ENCODE measurements around the gene CHPT1.

DNA sequence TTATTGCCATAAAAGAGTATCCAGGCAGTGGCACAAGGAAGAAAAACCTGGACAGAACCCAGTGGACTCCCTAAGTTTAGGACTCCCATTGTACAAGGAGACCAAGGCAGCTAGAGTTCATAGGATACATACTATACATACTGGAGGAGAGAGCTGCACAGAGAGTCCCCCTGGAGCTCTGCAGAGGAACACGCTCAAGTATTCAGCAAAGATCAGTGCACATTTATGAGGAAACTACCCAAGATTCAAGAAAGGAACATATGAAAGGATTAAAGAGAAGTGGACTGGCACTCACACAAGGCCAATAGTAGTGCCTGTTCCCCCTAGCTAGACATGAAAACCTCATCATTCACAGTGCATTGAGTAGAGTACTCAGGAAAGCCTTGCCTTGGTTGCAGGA lies 43.0 kb upstream of the CHPT1 start:
- TF ChIP-seq SPI1 (IDR thresholded peaks at IDR 0.05; ENCODE audit: borderline replicate concordance, low read depth) (no peak), POLR2AphosphoS5 (IDR thresholded peaks at IDR 0.05; ENCODE audit: low read depth) (no peak), GABPA (IDR thresholded peaks at IDR 0.05; ENCODE audit: low read depth) (no peak)
- TF ChIP-seq, protein P1, sequence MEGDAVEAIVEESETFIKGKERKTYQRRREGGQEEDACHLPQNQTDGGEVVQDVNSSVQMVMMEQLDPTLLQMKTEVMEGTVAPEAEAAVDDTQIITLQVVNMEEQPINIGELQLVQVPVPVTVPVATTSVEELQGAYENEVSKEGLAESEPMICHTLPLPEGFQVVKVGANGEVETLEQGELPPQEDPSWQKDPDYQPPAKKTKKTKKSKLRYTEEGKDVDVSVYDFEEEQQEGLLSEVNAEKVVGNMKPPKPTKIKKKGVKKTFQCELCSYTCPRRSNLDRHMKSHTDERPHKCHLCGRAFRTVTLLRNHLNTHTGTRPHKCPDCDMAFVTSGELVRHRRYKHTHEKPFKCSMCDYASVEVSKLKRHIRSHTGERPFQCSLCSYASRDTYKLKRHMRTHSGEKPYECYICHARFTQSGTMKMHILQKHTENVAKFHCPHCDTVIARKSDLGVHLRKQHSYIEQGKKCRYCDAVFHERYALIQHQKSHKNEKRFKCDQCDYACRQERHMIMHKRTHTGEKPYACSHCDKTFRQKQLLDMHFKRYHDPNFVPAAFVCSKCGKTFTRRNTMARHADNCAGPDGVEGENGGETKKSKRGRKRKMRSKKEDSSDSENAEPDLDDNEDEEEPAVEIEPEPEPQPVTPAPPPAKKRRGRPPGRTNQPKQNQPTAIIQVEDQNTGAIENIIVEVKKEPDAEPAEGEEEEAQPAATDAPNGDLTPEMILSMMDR (IDR thresholded peaks at IDR 0.05; ENCODE audit: insufficient read depth, low read length) = no peak
- TF ChIP-seq, protein P2, sequence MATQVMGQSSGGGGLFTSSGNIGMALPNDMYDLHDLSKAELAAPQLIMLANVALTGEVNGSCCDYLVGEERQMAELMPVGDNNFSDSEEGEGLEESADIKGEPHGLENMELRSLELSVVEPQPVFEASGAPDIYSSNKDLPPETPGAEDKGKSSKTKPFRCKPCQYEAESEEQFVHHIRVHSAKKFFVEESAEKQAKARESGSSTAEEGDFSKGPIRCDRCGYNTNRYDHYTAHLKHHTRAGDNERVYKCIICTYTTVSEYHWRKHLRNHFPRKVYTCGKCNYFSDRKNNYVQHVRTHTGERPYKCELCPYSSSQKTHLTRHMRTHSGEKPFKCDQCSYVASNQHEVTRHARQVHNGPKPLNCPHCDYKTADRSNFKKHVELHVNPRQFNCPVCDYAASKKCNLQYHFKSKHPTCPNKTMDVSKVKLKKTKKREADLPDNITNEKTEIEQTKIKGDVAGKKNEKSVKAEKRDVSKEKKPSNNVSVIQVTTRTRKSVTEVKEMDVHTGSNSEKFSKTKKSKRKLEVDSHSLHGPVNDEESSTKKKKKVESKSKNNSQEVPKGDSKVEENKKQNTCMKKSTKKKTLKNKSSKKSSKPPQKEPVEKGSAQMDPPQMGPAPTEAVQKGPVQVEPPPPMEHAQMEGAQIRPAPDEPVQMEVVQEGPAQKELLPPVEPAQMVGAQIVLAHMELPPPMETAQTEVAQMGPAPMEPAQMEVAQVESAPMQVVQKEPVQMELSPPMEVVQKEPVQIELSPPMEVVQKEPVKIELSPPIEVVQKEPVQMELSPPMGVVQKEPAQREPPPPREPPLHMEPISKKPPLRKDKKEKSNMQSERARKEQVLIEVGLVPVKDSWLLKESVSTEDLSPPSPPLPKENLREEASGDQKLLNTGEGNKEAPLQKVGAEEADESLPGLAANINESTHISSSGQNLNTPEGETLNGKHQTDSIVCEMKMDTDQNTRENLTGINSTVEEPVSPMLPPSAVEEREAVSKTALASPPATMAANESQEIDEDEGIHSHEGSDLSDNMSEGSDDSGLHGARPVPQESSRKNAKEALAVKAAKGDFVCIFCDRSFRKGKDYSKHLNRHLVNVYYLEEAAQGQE (IDR thresholded peaks at IDR 0.05; ENCODE audit: insufficient replicate concordance, low read depth) = no peak
